ENCODE measurements around the gene SF1. TPM values are rescaled to one million over a fixed set of nuclear protein-coding genes. Genes with fewer than 3 reads are reported as not detected.

Gene SF1
- polyA plus RNA-seq, 1 of the 3 experiments (the other 2 are of a cell fraction): 66.3 TPM

DNA sequence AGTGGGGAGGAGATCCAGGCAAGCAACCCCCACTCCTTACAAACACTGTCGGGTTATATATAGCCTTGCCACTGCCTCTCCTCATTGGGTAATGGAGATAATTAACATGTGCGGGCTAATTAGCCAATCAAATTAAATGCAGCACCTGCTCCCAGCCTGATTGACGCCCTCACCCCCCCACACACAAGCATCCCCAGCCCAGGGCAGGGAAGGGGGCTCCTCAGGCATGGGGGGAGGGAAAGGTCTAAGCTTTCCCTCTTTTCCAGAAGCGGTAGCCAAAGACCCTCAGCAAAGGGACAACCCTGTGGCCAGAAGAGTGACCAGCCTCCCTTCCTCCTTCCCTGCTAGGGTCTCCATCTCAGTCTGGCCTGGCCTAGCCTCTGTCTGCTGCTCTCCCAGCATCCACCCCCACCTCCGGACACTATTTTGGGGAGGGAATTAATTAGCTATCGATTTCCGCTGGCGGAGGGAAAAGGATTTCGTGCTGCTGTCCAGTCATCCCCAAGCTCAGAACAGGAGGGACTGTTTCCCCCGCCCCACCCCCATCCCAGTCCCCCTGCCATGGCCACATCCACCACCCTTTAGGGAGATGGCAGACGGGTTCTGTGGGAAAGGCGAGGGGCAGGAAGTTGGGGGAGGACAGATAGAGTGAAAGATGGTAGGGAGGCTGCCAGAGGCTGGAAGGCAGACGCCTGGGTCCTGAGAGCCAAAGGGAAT is 62.4 kb downstream of the SF1 start (continued):
- TF ChIP-seq MXI1 (IDR thresholded peaks at IDR 0.05; ENCODE audit: low read depth, low read length): no peak

DNA sequence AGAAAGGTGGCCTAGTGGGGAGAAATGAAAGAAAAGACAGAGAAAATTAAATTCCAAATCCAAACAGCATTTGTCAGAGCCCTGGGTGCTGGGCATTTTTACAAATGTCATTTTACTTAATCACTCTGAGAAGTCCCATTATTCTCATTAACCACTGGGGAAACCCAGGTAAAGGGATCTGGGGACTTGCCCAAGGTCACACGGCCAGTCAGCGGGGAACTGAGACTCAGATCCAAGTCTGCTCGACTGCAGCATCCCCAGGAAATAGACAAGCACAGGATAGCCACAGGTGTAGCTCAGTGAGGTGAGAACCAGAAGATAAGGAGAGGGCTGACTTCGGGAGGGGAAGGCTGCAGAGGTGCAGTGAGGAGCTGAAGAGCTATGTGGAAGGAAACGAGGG is 63.2 kb downstream of the SF1 start:
- no peak overlapping the region for H3K27ac ChIP-seq (ENCODE audit: low read depth in 2 of 2, low read length in 1 of 2)
- no peaks in the 10 kb centered on the region for H3K9me3 ChIP-seq
- no peak overlapping the region for H3K4me3 ChIP-seq (ENCODE audit: low read depth in 2 of 2, low read length in 1 of 2)
- peaks cover 3% of the 10 kb centered on the region for H3F3A ChIP-seq (replicated peaks; ENCODE audit: insufficient read depth)
- no peak for DNase-seq
- no peak overlapping the region for H3K9ac ChIP-seq
- no peak overlapping the region for H3K4me2 ChIP-seq
- no peaks in the 10 kb centered on the region for H4K20me1 ChIP-seq (ENCODE audit: insufficient read depth)
- H3K27me3 ChIP-seq (ENCODE audit: insufficient read depth): peaks cover 13% of the 10 kb centered on the region; the same call in 1 of the 2 replicates
- ChIA-PET CTCF (interaction anchor here (1.0 to 7.1 kb wide), 4 partner anchors 26 to 65 kb away, joined by 3 to 68 read pairs (median 4); no protein-coding TSS in a partner anchor), POLR2A (no interaction called here)
- no peaks in the 10 kb centered on the region for H3K36me3 ChIP-seq (replicated peaks in 1 of 2; ENCODE audit: control insufficient read depth in 1 of 2, insufficient read depth in 2 of 2, low read length in 1 of 2)
- WGBS (ENCODE audit: low lambda C conversion rate): 29% methylated on average over 5 of the region's 5 CpGs
- no peaks in the 10 kb centered on the region for H3K9me2 ChIP-seq
- no peak overlapping the region for H2AFZ ChIP-seq (ENCODE audit: low read depth)
- no peaks in the 10 kb centered on the region for H3K79me2 ChIP-seq (ENCODE audit: insufficient read depth)
- peaks cover 0 to 30% of the 10 kb centered on the region in 2 experiments; a peak in 1 of 4 replicates for H3K4me1 ChIP-seq (ENCODE audit: control insufficient read depth in 1 of 2, insufficient read depth in 2 of 2, low read depth in 1 of 2, low read length in 1 of 2)
- TF ChIP-seq FOXM1 (IDR thresholded peaks at IDR 0.05; ENCODE audit: low read depth) (no peak), CHD2 (IDR thresholded peaks at IDR 0.05; ENCODE audit: low read length, partially characterized antibody) (no peak), RXRA (IDR thresholded peaks at IDR 0.05; ENCODE audit: borderline replicate concordance, low read depth) (no peak)

DNA sequence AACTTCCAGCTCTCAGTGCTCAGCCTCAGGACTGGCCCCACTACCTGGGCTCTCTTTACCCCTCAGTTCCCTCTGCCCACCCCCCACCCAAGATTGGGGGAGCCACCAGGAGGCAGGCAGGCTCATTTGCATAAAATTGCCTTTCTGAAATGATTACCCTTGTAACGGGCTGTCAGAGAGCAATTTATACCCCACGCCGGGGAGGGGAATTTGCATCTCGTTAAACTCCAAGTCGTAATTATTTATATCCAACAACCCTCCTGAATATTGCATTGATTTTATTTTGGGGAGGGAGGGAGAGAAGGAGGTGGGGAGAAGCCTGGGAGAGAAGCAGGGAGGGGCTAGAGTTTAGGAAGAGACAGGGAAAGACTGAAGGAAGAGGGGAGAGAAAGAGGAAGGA is 63.7 kb downstream of the SF1 start:
- Histone ChIP-seq H3K9me3 (no peaks in the 10 kb centered on the region), H3K4me2 (no peak overlapping the region), H3K27ac (ENCODE audit: low read depth in 2 of 2, low read length in 1 of 2) (no peak overlapping the region), H3K4me1 (ENCODE audit: control insufficient read depth in 1 of 2, insufficient read depth in 2 of 2, low read depth in 1 of 2, low read length in 1 of 2) (peaks cover 0 to 30% of the 10 kb centered on the region in 2 experiments; a peak in 1 of 4 replicates), H3K79me2 (ENCODE audit: insufficient read depth) (no peaks in the 10 kb centered on the region), H3K27me3 (ENCODE audit: insufficient read depth) (peaks cover 13% of the 10 kb centered on the region; the same call in 1 of the 2 replicates), H4K20me1 (ENCODE audit: insufficient read depth) (no peaks in the 10 kb centered on the region), H3K9me2 (no peaks in the 10 kb centered on the region), H2AFZ (ENCODE audit: low read depth) (no peak overlapping the region), H3K9ac (no peak overlapping the region), H3K36me3 (replicated peaks in 1 of 2; ENCODE audit: control insufficient read depth in 1 of 2, insufficient read depth in 2 of 2, low read length in 1 of 2) (no peaks in the 10 kb centered on the region), H3F3A (replicated peaks; ENCODE audit: insufficient read depth) (peaks cover 3% of the 10 kb centered on the region), H3K4me3 (ENCODE audit: low read depth in 2 of 2, low read length in 1 of 2) (no peak overlapping the region)
- TF ChIP-seq GABPA (IDR thresholded peaks at IDR 0.05; ENCODE audit: low read depth) (no peak), USF2 (IDR thresholded peaks at IDR 0.05; ENCODE audit: borderline replicate concordance, low read depth, low read length) (no peak), TAF1 (IDR thresholded peaks at IDR 0.05; ENCODE audit: borderline replicate concordance, low read depth, low read length) (no peak), MEF2A (IDR thresholded peaks at IDR 0.05; ENCODE audit: borderline replicate concordance, low read depth) (no peak), IRF3 (IDR thresholded peaks at IDR 0.05; ENCODE audit: low read depth, low read length) (no peak), RCOR1 (IDR thresholded peaks at IDR 0.05; ENCODE audit: low read length) (no peak), USF1 (IDR thresholded peaks at IDR 0.05; ENCODE audit: borderline replicate concordance, low read depth) (no peak), RFX5 (IDR thresholded peaks at IDR 0.05; ENCODE audit: low read length) (no peak), FOXJ3 (CRISPR knock-in tag; IDR thresholded peaks at IDR 0.05) (no peak), ELF1 (IDR thresholded peaks at IDR 0.05) (no peak), TEAD4 (IDR thresholded peaks at IDR 0.05; ENCODE audit: borderline replicate concordance, insufficient read depth) (no peak)
- TF ChIP-seq, protein P1, sequence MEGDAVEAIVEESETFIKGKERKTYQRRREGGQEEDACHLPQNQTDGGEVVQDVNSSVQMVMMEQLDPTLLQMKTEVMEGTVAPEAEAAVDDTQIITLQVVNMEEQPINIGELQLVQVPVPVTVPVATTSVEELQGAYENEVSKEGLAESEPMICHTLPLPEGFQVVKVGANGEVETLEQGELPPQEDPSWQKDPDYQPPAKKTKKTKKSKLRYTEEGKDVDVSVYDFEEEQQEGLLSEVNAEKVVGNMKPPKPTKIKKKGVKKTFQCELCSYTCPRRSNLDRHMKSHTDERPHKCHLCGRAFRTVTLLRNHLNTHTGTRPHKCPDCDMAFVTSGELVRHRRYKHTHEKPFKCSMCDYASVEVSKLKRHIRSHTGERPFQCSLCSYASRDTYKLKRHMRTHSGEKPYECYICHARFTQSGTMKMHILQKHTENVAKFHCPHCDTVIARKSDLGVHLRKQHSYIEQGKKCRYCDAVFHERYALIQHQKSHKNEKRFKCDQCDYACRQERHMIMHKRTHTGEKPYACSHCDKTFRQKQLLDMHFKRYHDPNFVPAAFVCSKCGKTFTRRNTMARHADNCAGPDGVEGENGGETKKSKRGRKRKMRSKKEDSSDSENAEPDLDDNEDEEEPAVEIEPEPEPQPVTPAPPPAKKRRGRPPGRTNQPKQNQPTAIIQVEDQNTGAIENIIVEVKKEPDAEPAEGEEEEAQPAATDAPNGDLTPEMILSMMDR (IDR thresholded peaks at IDR 0.05): no peak
- no peak for DNase-seq
- 85% methylated on average over 5 of the region's 5 CpGs for WGBS (ENCODE audit: low lambda C conversion rate)
- CTCF ChIA-PET: interaction anchor here (1.0 to 7.1 kb wide), 5 partner anchors 26 to 65 kb away, joined by 3 to 68 read pairs (median 5); partner anchors contain the start of gene RASGRP2
- POLR2A ChIA-PET: no interaction called here

Data from SK-N-SH (cell line).